Activated T-helper 17 cell treated with anti-CD3 and anti-CD28 coated beads, Interleukin-2, amount 50 U/mL, for 72 hours (primary cell): ENCODE data around the gene EIF6. TPM values are rescaled to one million over a fixed set of nuclear protein-coding genes. Genes with fewer than 3 reads are reported as not detected.

Source experiments
- ATAC-seq: fragments of 150-1000 bp; cut with Tn5 transposase; replicated peaks from 2 replicates; pipeline ENCODE4 v1.10.0; 2021; ENCODE audit warnings: mild to moderate bottlenecking, moderate library complexity
- H3K27ac Mint-ChIP-seq: one replicate; pipeline ENCODE4 v1.8.0; 2022; ENCODE audit warnings: mixed read lengths
- H3K27me3 Mint-ChIP-seq: one replicate; pipeline ENCODE4 v1.8.0; 2022; ENCODE audit warnings: mixed read lengths
- H3K36me3 Mint-ChIP-seq: one replicate; pipeline ENCODE4 v1.8.0; 2022; ENCODE audit warnings: low read depth, mild to moderate bottlenecking, mixed read lengths
- H3K4me1 Mint-ChIP-seq: one replicate; pipeline ENCODE4 v1.8.0; 2022; ENCODE audit warnings: mixed read lengths
- H3K4me3 Mint-ChIP-seq: one replicate; pipeline ENCODE4 v1.8.0; 2022; ENCODE audit warnings: mild to moderate bottlenecking, mixed read lengths
- H3K9me3 Mint-ChIP-seq: one replicate; pipeline ENCODE4 v1.8.0; 2022; ENCODE audit warnings: mixed read lengths
- total RNA-seq, 2 donors: library from RNA; stranded (reverse); gene quantifications; one replicate each; pipeline ENCODE4 v1.2.3, GENCODE V29; 2022

Gene EIF6
- total RNA-seq, 2 donors from 2014 or later, result 82.7 to 146 TPM

- peak; percentile 56 for ATAC-seq
- H3K27me3 Mint-ChIP-seq, result no peaks in the 10 kb centered on the region
- H3K9me3 Mint-ChIP-seq, result no peaks in the 10 kb centered on the region
These were observed 918 bp downstream of the EIF6 start for GRCh38 chr20:35283441-35284266.

DNA sequence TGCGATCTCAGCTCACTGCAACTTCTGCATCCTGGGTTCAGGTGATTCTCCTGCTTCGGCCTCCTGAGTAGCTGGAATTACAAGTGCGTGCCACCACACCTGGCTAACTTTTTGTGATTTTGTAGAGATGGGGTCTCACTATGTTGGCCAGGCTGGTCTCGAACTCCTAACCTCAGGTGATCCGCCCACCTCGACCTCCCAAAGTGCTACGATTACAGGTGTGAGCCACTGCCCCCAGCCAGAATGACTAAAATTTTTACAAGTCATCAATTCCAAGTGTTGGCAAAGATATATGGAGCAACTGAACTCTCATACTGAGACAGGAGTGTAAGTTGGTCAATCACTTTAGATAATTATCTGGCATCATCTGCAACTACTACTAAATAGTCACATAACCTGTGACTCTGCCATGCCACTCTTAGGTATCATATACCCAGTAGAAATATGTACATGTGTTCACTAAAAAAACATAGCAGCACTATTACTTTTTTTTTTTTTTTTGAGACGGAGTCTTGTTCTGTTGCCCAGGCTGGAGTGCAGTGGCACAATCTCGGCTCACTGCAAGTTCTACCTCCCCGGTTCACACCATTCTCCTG, 3.0 kb downstream of the EIF6 start:
- Mint-ChIP-seq H3K4me3 (no peak overlapping the region), H3K36me3 (peaks cover 77% of the 10 kb centered on the region), H3K4me1 (peaks cover 19% of the 10 kb centered on the region), H3K27me3 (no peaks in the 10 kb centered on the region), H3K9me3 (no peaks in the 10 kb centered on the region), H3K27ac (no peak overlapping the region)
- no peak for ATAC-seq

More at GRCh38 chr20:35283441-35284266, 918 bp downstream of the EIF6 start:
- H3K27ac Mint-ChIP-seq, result peak overlapping the region; percentile 95
- peaks cover 19% of the 10 kb centered on the region for H3K4me1 Mint-ChIP-seq
- H3K4me3 Mint-ChIP-seq, result peak overlapping the region; percentile 97
- H3K36me3 Mint-ChIP-seq, result peaks cover 56% of the 10 kb centered on the region

GRCh38 chr20:35280523-35280922, 4.0 kb downstream of the EIF6 start:
- ATAC-seq, result no peak
- Mint-ChIP-seq H3K36me3 (peaks cover 88% of the 10 kb centered on the region), H3K27me3 (no peaks in the 10 kb centered on the region), H3K4me1 (peaks cover 13% of the 10 kb centered on the region), H3K27ac (peak overlapping the region; percentile 26), H3K9me3 (no peaks in the 10 kb centered on the region), H3K4me3 (no peak overlapping the region)

GRCh38 chr20:35279533-35280174, 4.9 kb downstream of the EIF6 start:
- Mint-ChIP-seq H3K36me3 (peaks cover 88% of the 10 kb centered on the region), H3K4me1 (peaks cover 6% of the 10 kb centered on the region), H3K27ac (peak overlapping the region; percentile 26), H3K27me3 (no peaks in the 10 kb centered on the region), H3K9me3 (no peaks in the 10 kb centered on the region), H3K4me3 (no peak overlapping the region)
- no peak for ATAC-seq

DNA sequence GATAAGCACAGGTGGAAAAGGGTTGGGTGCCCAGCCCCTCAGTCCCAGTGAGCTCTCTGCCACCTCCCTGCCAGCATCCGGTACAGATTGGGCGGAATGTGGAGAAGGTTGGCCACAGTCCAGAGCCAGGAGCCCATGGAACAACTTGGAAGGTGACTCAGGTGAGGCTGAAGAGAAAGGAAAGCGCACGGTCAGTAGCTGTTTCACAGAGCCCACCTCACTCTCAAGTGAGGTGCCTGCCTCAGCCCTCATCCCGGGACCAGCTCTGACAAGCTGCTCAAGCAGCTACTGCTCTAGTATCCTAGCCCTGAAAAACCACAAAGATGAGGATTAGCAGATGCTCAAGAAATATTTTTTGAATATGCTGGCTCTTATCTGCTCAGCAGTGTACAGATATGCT, 5.5 kb downstream of the EIF6 start:
- Mint-ChIP-seq H3K9me3 (no peaks in the 10 kb centered on the region), H3K27me3 (no peaks in the 10 kb centered on the region), H3K4me1 (peaks cover 4% of the 10 kb centered on the region), H3K27ac (peak overlapping the region; percentile 100), H3K36me3 (peaks cover 83% of the 10 kb centered on the region), H3K4me3 (no peak overlapping the region)
- no peak for ATAC-seq

DNA sequence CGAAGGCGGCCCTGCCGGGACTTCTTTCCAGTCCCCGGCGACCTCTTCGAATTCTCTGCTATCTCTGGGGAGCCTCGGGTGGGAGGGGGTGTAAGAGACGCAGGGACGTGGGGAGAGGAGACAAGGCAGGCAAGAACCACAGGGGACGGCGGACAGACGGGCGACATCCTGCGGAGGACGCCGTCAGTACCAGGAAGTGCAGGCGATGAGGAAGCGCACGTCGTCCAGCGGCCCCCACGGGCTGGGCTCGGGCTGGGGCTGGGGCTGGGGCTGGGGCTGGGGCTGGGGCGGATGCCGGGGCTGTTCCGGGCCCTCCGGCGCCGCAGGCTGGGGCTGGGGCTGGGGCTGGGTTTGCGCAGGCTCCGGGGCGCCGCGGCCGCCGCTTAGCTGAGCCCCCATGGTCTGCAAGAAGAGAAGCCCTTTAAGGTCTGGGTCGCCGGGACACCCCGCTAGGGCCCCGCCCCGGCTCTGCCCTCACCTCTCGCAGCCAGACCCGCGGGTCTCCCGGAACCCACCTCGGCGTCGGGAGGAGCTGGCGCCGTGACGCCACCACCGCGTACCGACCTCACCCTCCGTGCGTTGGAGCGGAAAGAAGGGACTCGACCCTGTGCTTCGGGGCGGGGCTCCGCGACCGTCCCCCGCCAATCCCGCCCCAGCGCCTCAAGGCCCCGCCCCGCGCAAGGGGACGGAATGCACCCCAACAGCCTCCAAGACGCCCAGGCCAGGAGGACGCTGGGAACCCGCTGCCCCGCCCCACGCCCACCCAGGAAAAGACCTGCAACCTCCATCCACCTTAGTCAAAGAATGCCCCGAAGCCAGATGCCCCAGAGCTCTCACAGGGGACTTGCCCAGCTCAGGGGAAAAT, 6.8 kb downstream of the EIF6 start, which contains the start of gene MMP24OS:
TSS of gene MMP24OS (minus strand) at position 592 of the 865 bp plus-strand sequence. CDS start at position 399, 193 bp downstream.
- Mint-ChIP-seq H3K27me3 (no peaks in the 10 kb centered on the region), H3K4me1 (peaks cover 4% of the 10 kb centered on the region), H3K4me3 (peak within 1 kb of the TSS; percentile 99), H3K9me3 (no peaks in the 10 kb centered on the region), H3K36me3 (peaks cover 74% of the 10 kb centered on the region), H3K27ac (peak within 1 kb of the TSS; percentile 100)
- peak; percentile 96 for ATAC-seq

- Mint-ChIP-seq H3K36me3 (peaks cover 69% of the 10 kb centered on the region), H3K4me1 (peaks cover 4% of the 10 kb centered on the region), H3K9me3 (no peaks in the 10 kb centered on the region), H3K27ac (peak overlapping the region; percentile 100), H3K27me3 (no peaks in the 10 kb centered on the region), H3K4me3 (peak overlapping the region; percentile 99)
- ATAC-seq, result no peak
These were observed 7.4 kb downstream of the EIF6 start for GRCh38 chr20:35277127-35277526.

- H3K27me3 Mint-ChIP-seq, result no peaks in the 10 kb centered on the region
- H3K9me3 Mint-ChIP-seq, result no peaks in the 10 kb centered on the region
- peak overlapping the region; percentile 99 for H3K4me3 Mint-ChIP-seq
- ATAC-seq, result no peak
- peaks cover 68% of the 10 kb centered on the region for H3K36me3 Mint-ChIP-seq
- H3K27ac Mint-ChIP-seq, result peak overlapping the region; percentile 100
- H3K4me1 Mint-ChIP-seq, result peaks cover 4% of the 10 kb centered on the region
These were observed 8.2 kb downstream of the EIF6 start for GRCh38 chr20:35276408-35276807.

DNA sequence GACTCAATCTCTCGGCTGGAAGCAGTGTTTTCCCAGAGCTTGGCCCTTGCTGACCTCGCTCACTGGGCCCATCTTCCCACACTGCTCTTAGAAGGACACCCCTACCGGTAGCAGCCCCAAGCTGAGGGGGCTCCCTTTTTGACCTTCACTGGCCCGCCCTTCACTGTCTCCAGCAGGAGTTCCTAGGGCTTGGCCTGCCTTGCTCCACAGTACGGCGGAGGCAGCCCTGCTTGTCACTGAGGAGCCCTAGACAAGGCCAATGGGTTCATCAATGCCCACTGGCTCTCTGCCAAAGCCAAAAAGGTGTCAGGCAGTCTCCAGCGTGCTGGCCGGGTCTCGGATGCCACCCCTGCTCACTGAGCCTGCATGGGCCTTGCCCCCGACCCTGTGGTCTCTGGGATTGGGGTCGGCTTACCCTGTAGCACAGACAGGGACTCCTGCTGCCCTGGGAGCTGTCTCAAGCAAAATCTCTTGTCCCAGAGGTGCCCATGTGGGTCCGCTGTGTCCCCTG, 8.8 kb downstream of the EIF6 start:
- Mint-ChIP-seq H3K27ac (peak overlapping the region; percentile 100), H3K4me3 (peak overlapping the region; percentile 99), H3K9me3 (no peaks in the 10 kb centered on the region), H3K36me3 (peaks cover 68% of the 10 kb centered on the region), H3K4me1 (peaks cover 4% of the 10 kb centered on the region), H3K27me3 (no peaks in the 10 kb centered on the region)
- ATAC-seq, result no peak

DNA sequence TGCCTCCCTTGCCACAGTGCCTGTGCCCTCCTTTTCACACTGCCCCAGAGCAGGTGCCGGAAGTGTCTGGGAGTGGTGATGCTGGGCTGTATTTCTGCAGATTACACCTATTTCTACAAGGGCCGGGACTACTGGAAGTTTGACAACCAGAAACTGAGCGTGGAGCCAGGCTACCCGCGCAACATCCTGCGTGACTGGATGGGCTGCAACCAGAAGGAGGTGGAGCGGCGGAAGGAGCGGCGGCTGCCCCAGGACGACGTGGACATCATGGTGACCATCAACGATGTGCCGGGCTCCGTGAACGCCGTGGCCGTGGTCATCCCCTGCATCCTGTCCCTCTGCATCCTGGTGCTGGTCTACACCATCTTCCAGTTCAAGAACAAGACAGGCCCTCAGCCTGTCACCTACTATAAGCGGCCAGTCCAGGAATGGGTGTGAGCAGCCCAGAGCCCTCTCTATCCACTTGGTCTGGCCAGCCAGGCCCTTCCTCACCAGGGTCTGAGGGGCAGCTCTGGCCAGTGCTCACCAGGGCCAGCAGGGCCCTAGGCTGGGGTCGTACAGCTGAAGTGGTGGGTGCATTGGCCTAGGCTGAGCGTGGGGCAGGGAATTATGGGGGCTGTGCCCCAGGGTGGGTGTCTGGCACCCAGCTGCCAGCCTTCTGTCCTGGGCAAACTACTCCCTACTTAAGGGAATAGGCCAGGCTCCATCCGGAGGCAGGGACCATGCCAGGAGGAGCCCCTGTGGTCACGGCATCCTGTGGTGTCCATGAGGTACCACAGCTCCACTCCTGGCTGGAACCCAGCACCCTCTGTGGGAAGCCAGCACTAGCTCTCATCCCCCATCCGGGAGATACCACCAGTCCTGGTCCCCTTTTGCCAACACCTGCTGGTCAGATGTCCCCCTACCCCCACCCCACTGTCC, 10.1 kb downstream of the EIF6 start:
- H3K4me1 Mint-ChIP-seq, result no peaks in the 10 kb centered on the region
- ATAC-seq, result no peak
- no peaks in the 10 kb centered on the region for H3K9me3 Mint-ChIP-seq
- no peaks in the 10 kb centered on the region for H3K27me3 Mint-ChIP-seq
- no peak overlapping the region for H3K4me3 Mint-ChIP-seq
- H3K36me3 Mint-ChIP-seq, result peaks cover 67% of the 10 kb centered on the region
- peak overlapping the region; percentile 28 for H3K27ac Mint-ChIP-seq

DNA sequence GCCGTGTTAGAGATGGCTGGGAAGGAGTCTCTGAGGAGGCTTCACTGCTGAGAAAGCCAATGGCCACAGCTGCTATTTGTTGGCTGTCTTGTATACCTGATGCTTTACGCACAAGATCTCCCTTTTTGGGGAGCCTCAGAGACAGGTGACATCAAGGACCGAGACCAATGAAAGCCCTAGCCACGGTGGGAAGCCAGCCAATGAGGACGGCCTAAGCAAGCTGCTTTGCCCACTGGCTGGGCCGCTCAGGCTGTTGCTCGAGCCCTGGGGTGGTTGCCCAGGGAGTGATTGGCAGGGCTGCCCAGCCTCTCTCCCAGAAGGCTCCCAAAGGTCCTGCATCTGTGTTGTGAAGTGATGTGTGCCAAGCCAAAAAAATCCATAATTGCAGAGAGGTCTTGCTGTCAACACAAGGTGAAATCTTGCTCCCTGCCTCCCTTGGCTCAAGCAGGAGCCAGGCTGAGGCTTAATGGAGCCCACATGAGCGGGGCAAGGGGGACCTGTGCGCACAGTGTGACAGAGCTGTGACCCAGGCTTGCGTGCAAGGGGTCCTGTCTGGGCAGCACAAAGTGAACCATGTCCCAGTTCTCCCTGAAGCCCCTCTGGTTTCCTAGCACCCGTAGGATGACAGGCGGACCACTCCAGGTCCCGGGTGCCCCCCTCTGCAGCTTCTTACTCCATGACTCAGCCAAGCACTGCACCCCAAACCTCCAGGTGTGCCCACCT, 11.0 kb downstream of the EIF6 start:
- no peak for ATAC-seq
- Mint-ChIP-seq H3K9me3 (no peaks in the 10 kb centered on the region), H3K4me1 (no peaks in the 10 kb centered on the region), H3K4me3 (no peak overlapping the region), H3K27me3 (no peaks in the 10 kb centered on the region), H3K36me3 (peaks cover 59% of the 10 kb centered on the region), H3K27ac (peak overlapping the region; percentile 28)

- no peak overlapping the region for H3K27ac Mint-ChIP-seq
- no peak for ATAC-seq
- H3K27me3 Mint-ChIP-seq, result no peaks in the 10 kb centered on the region
- peaks cover 57% of the 10 kb centered on the region for H3K36me3 Mint-ChIP-seq
- H3K9me3 Mint-ChIP-seq, result no peaks in the 10 kb centered on the region
- H3K4me1 Mint-ChIP-seq, result no peaks in the 10 kb centered on the region
- H3K4me3 Mint-ChIP-seq, result no peak overlapping the region
These were observed 12.7 kb downstream of the EIF6 start for GRCh38 chr20:35271904-35272303.
